ENCODE measurements around the gene CACNA1A. TPM values are rescaled to one million over a fixed set of nuclear protein-coding genes. Genes with fewer than 3 reads are reported as not detected.
A peak's percentile ranks its signal among the peaks of the same experiment; 100 is the strongest.

Gene CACNA1A
- total RNA-seq, 1 donor from 2014 or later = 8.6 TPM

- DNase-seq (ENCODE audit: extremely low spot score in 2 of 2) = no peak
- no peak overlapping the region for H3K27ac ChIP-seq
- H3K36me3 ChIP-seq = no peaks in the 10 kb centered on the region
- intact Hi-C loops (cut with DNase I) = no loop called here
- TF ChIP-seq POLR2AphosphoS5 (IDR thresholded peaks at IDR 0.05; ENCODE audit: insufficient read depth in 1 of 2, low read depth in 1 of 2) (no peak), CTCF (IDR thresholded peaks at IDR 0.05) (no peak), POLR2A (IDR thresholded peaks at IDR 0.05) (no peak)
- no peaks in the 10 kb centered on the region for H3K27me3 ChIP-seq
- no peaks in the 10 kb centered on the region for H3K4me1 ChIP-seq
- no peaks in the 10 kb centered on the region for H3K9me3 ChIP-seq
- no peak overlapping the region for H3K4me3 ChIP-seq
Measured at GRCh38 chr19:13240312-13241022, 265.8 kb downstream of the CACNA1A start.

GRCh38 chr19:13238891-13239534 lies 267.3 kb downstream of the CACNA1A start:
- no peak for DNase-seq (ENCODE audit: extremely low spot score in 2 of 2)
- H3K4me3 ChIP-seq = no peak overlapping the region
- TF ChIP-seq POLR2A (IDR thresholded peaks at IDR 0.05) (no peak), CTCF (IDR thresholded peaks at IDR 0.05) (no peak), POLR2AphosphoS5 (IDR thresholded peaks at IDR 0.05; ENCODE audit: insufficient read depth in 1 of 2, low read depth in 1 of 2) (no peak)
- no peaks in the 10 kb centered on the region for H3K36me3 ChIP-seq
- no peaks in the 10 kb centered on the region for H3K4me1 ChIP-seq
- no peaks in the 10 kb centered on the region for H3K9me3 ChIP-seq
- intact Hi-C loops (cut with DNase I) = loop anchor here (10.0 kb wide), 1 partner anchor 94 kb away; no protein-coding TSS in a partner anchor
- H3K27ac ChIP-seq = no peak overlapping the region
- no peaks in the 10 kb centered on the region for H3K27me3 ChIP-seq

GRCh38 chr19:13234518-13234917 lies 271.8 kb downstream of the CACNA1A start:
- no peak for DNase-seq (ENCODE audit: extremely low spot score in 2 of 2)
- intact Hi-C loops (cut with DNase I) = loop anchor here (10.0 kb wide), 1 partner anchor 90 kb away; no protein-coding TSS in a partner anchor
- TF ChIP-seq POLR2AphosphoS5 (IDR thresholded peaks at IDR 0.05; ENCODE audit: insufficient read depth in 1 of 2, low read depth in 1 of 2) (no peak), CTCF (IDR thresholded peaks at IDR 0.05) (peak in 1 of 3 experiments; percentile 40)
- H3K27me3 ChIP-seq = no peaks in the 10 kb centered on the region
- H3K36me3 ChIP-seq = no peaks in the 10 kb centered on the region
- H3K27ac ChIP-seq = no peak overlapping the region
- no peaks in the 10 kb centered on the region for H3K4me1 ChIP-seq
- H3K9me3 ChIP-seq = no peaks in the 10 kb centered on the region
- no peak overlapping the region for H3K4me3 ChIP-seq

- Histone ChIP-seq H3K4me3 (no peak overlapping the region), H3K27ac (no peak overlapping the region), H3K9me3 (no peaks in the 10 kb centered on the region), H3K4me1 (no peaks in the 10 kb centered on the region), H3K36me3 (no peaks in the 10 kb centered on the region), H3K27me3 (no peaks in the 10 kb centered on the region)
- DNase-seq (ENCODE audit: extremely low spot score in 2 of 2) = no peak
- intact Hi-C loops (cut with DNase I) = loop anchor here (10.0 kb wide), 1 partner anchor 87 kb away; no protein-coding TSS in a partner anchor
- no peak for TF ChIP-seq CTCF (IDR thresholded peaks at IDR 0.05)
- TF ChIP-seq POLR2AphosphoS5 (IDR thresholded peaks at IDR 0.05; ENCODE audit: insufficient read depth in 1 of 2, low read depth in 1 of 2) = no peak
- no peak for TF ChIP-seq POLR2A (IDR thresholded peaks at IDR 0.05)
Measured at GRCh38 chr19:13231663-13232062, 274.6 kb downstream of the CACNA1A start.

- DNase-seq (ENCODE audit: extremely low spot score in 2 of 2) = no peak
- H3K4me3 ChIP-seq = no peak overlapping the region
- TF ChIP-seq CTCF (IDR thresholded peaks at IDR 0.05) = no peak
- no peak for TF ChIP-seq POLR2AphosphoS5 (IDR thresholded peaks at IDR 0.05; ENCODE audit: insufficient read depth in 1 of 2, low read depth in 1 of 2)
- no peak for TF ChIP-seq POLR2A (IDR thresholded peaks at IDR 0.05)
- H3K9me3 ChIP-seq = no peaks in the 10 kb centered on the region
- H3K36me3 ChIP-seq = no peaks in the 10 kb centered on the region
- H3K4me1 ChIP-seq = no peaks in the 10 kb centered on the region
- intact Hi-C loops (cut with DNase I) = no loop called here
- no peaks in the 10 kb centered on the region for H3K27me3 ChIP-seq
- H3K27ac ChIP-seq = no peak overlapping the region
Measured at GRCh38 chr19:13229246-13229645, 277.0 kb downstream of the CACNA1A start.
